Measurements from ENCODE around the gene ELK3. TPM values are rescaled to one million over a fixed set of nuclear protein-coding genes. Genes with fewer than 3 reads are reported as not detected.

ELK3 gene
- total and polyA plus RNA-seq, 2 of the 8 experiments (the other 6 are each of a cell fraction or from before 2014, with no cell fraction given) = 3.5 to 14.3 TPM

DNA sequence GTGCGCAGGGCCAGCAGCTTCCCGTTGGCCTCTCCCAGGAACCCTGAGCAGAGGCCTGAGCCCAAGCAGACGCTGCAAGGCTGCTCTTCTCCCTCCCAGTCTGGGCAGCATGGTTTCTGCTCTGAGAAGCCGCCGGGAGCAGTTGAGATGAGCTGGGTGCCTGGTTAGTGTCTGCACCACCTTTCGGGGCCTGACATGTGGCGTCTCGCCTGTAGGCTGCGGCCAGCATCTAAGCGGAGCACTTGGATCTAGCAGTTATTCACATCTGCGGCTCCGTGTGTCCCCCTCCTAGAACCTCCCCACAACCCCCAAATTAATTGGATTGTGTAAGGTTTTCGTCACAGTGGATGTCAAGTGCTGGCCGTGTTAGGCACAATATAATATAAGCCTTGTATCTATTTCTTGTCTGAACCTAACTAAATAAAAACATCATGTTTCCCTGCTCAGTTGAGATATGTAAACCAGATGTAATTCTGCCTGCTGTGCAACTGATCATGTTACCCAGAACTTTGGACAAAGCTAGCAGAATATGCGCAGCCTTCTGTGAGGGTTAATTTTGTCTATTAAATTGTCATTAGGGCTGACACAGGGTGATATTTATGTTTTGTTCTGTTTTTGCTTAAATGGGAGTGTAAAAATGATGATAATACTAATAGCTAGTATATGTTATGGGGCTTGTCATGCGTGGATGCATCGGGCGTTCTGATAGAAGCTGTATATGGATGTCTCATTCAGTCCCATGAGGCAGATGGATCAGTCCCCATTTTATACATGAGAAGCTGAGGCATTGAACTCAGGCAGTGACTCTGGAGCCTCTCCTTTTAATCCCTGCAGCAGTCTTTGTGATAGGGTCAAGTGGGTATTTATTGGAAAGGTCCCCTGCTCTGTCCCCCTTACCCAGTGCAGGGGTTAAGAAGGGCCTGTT lies 45.8 kb downstream of the ELK3 start:
- CTCF ChIA-PET (ENCODE audit: partially characterized antibody) = interaction anchor here (0.5 to 2.2 kb wide), 9 partner anchors 8 to 321 kb away, joined by 3 to 6 read pairs (median 3); no protein-coding TSS in a partner anchor
- Histone ChIP-seq H3K79me2 (ENCODE audit: control insufficient read depth in 1 of 2, insufficient read depth in 2 of 2, low read length in 2 of 2) (no peaks in the 10 kb centered on the region), H3K23me2 (ENCODE audit: low read depth, low read length) (no peaks in the 10 kb centered on the region), H3K79me1 (ENCODE audit: low read depth, low read length) (no peaks in the 10 kb centered on the region), H3K27ac (ENCODE audit: low read depth, low read length) (no peak overlapping the region), H4K5ac (ENCODE audit: insufficient read length, low read depth, low read length) (no peak overlapping the region), H3K9ac (replicated peaks in 1 of 4; ENCODE audit: extremely low read depth in 1 of 4, low read depth in 3 of 4, low read length in 3 of 4) (no peak overlapping the region), H3K4me2 (ENCODE audit: insufficient read depth in 1 of 2, low read depth in 2 of 2, low read length in 2 of 2) (no peak overlapping the region), H3K36me3 (ENCODE audit: control insufficient read depth in 2 of 4, insufficient read depth in 4 of 4, low read length in 3 of 4) (no peaks in the 10 kb centered on the region), H2AK5ac (ENCODE audit: low read depth, low read length) (no peak overlapping the region), H3K4ac (replicated peaks; ENCODE audit: insufficient read length, low read depth, low read length) (no peak overlapping the region), H2BK15ac (ENCODE audit: low read length) (no peak overlapping the region), H4K8ac (ENCODE audit: extremely low read depth, insufficient read depth, low read length) (no peak overlapping the region; the same call in 1 of the 2 replicates), H4K91ac (replicated peaks; ENCODE audit: insufficient read length, low read length) (no peak overlapping the region), H2BK120ac (replicated peaks; ENCODE audit: low read depth, low read length) (no peak overlapping the region), H3K4me3 (ENCODE audit: extremely low read depth in 1 of 4, insufficient read depth in 2 of 4, low read depth in 3 of 4, low read length in 4 of 4) (no peak overlapping the region), H2BK20ac (ENCODE audit: low read length) (no peak overlapping the region), H3K4me1 (replicated peaks in 1 of 4; ENCODE audit: control insufficient read depth in 3 of 4, insufficient read depth in 4 of 4, low read length in 3 of 4) (peaks cover 0 to 5% (median 0%) of the 10 kb centered on the region in 4 experiments; a peak in 2 of 7 replicates), H4K20me1 (replicated peaks in 1 of 2; ENCODE audit: control insufficient read depth in 1 of 2, insufficient read depth in 2 of 2, low read length in 2 of 2) (peaks cover 0 to 2% of the 10 kb centered on the region in 2 experiments), H2BK5ac (ENCODE audit: low read depth, low read length) (peak overlapping the region; percentile 22; the same call in 1 of the 2 replicates), H3K9me3 (ENCODE audit: insufficient read depth in 2 of 2, low read depth in 1 of 2, low read length in 1 of 2) (no peaks in the 10 kb centered on the region), H2AFZ (ENCODE audit: low read length) (no peak overlapping the region), H3K27me3 (replicated peaks in 1 of 4; ENCODE audit: control insufficient read depth in 3 of 4, extremely low read depth in 1 of 4, insufficient read depth in 3 of 4, low read length in 3 of 4) (no peaks in the 10 kb centered on the region), H3K14ac (ENCODE audit: insufficient read length) (no peak overlapping the region), H2BK12ac (ENCODE audit: low read depth, low read length) (no peak overlapping the region), H3K23ac (ENCODE audit: insufficient read length) (no peak overlapping the region), H3K18ac (ENCODE audit: extremely low read depth, low read length) (no peak overlapping the region), H3K56ac (replicated peaks; ENCODE audit: insufficient read length, low read depth, low read length) (no peak overlapping the region)
- FAIRE-seq (no peak), DNase-seq (ENCODE audit: low read depth in 1 of 2, low spot score in 2 of 2) (no peak)
- POLR2A ChIA-PET (ENCODE audit: partially characterized antibody) = interaction anchor here (0.6 to 1.2 kb wide), 3 partner anchors 14 to 160 kb away, joined by 3 read pairs; partner anchors contain the start of gene CDK17
- 92% methylated on average over 18 of the region's 18 CpGs; no CpG with 5 or more reads in 1 of the 2 experiments for WGBS, 2 experiments (ENCODE audit: extremely low coverage in 1 of 2, insufficient coverage in 1 of 2, insufficient read length in 1 of 2, insufficient replicate concordance in 2 of 2, low coverage in 1 of 2, low lambda C conversion rate in 2 of 2, missing lambda C conversion rate in 1 of 2)
- TF ChIP-seq EP300 (IDR thresholded peaks at IDR 0.05; ENCODE audit: borderline replicate concordance in 1 of 2, low read depth in 2 of 2, low read length in 2 of 2) (no peak), USF2 (IDR thresholded peaks at IDR 0.05; ENCODE audit: low read length) (no peak), SP1 (IDR thresholded peaks at IDR 0.05; ENCODE audit: low read depth, low read length) (no peak), ATF2 (IDR thresholded peaks at IDR 0.05; ENCODE audit: low read length) (no peak), CTBP2 (IDR thresholded peaks at IDR 0.05; ENCODE audit: borderline replicate concordance, insufficient read depth, insufficient read length, low read length) (no peak), RAD21 (IDR thresholded peaks at IDR 0.05 in 1 of 2, conservative IDR thresholded peaks at IDR 0.05 in 1 of 2; ENCODE audit: low read depth in 2 of 2, low read length in 2 of 2) (no peak)
